GM19467 (cell line): ENCODE measurements around the gene NDRG2.
"Not testable (repeated sequence)": the region's sequence is repeated elsewhere in the genome, so short reads cannot be mapped to it uniquely, and the experiment has no call there.

Source experiments
- ATAC-seq: cut with Tn5 transposase; IDR thresholded peaks from one replicate; pipeline ENCODE4 v1.9.1; 2021; ENCODE audit warnings: mild to moderate bottlenecking, moderate library complexity; ENCODE audit not compliant: unreplicated experiment

Gene NDRG2

DNA sequence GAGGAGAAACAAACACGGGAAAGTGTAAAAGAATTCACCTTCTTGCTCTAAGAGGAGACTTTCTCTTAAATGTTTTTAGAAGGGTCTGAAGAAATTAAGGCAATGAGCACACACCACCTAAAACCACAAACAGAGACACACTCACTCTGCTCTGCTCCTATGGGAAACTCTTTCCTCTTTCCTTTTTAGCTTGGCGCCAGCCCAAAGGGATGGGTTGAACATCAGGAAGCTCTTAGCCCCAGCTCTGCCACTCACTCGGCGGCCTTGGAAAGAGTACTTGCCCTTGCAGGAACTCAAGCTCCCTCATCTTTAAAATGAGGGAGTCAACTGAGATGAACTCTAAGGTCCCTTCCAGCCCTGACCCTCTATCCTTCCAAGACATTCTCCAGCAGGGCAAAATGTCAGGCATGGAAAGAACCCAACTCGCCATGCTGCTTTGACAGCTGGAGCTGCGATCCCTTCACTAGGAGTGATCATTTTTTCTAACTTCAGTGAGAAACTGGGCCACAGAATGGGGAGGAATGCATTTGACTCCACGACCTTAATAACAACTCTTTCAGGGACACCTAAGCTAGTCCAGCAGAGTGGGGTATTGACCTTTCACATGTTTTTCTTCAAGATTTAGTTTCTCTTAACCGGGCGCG, 31.8 kb upstream of the NDRG2 start:
- no peak for ATAC-seq

- no peak for ATAC-seq
Measured at GRCh38 chr14:21055432-21056117, 30.7 kb upstream of the NDRG2 start.

DNA sequence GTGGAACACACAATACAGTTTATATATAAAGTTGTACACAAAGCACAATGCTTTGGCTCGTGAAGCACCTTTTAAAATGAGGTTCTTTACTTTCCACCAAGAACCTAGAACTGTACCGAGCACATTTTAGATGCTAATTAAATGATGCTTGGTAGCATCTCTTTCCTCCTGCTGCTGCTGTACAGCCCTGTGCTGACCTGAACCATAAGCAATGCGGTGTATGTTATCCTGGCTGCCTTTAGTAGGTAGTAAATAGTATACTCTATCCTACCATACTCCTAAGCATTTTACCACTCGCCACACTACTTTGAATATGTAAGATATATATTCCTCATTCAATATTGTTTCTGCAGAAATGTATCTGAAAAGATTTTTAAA, 29.9 kb upstream of the NDRG2 start:
- no peak for ATAC-seq

GRCh38 chr14:21054123-21054767, 29.4 kb upstream of the NDRG2 start:
- ATAC-seq: no peak

- ATAC-seq: no peak
Measured at GRCh38 chr14:21053184-21054122, 28.6 kb upstream of the NDRG2 start.

DNA sequence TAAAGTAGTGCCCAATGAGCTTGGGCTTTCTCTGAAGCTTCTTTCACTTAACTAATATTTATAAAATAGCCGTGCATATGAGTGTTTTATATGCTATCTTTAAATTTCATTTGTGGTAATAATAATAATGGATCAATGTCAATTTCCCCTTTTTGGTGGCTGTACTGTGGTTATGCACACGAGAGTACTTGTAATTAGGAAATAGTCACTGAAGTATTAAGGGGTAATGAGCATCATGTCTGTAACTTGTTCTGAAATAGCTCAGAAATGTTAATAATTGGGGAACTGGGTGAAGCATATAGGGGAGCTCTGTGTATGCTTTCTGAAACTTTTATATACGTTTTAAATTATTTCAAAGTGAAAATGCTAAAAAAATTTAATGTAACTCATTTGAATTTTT, 25.7 kb upstream of the NDRG2 start:
- no peak for ATAC-seq

GRCh38 chr14:21049271-21049673, 24.4 kb upstream of the NDRG2 start:
- ATAC-seq: no peak

DNA sequence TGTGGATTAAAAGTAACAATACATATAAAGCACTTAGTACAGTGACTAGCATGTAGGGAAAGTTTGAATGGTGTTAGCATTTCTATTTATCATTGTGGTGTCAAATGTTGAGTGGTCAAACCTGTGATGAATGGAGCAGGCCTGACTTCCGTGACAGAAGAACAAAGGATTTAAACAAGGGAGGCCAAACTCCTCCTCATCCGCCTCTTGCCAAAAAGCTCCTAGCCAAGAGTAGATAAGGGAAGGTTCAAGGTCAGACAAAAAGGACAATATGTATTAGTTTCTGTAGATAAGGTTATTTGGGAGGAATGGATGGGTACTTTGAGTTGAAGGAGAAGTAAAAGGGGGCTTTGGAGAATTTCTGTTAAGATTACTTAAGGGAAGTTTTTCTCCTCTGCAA, 23.8 kb upstream of the NDRG2 start:
- ATAC-seq: no peak

GRCh38 chr14:21047378-21047781, 22.5 kb upstream of the NDRG2 start:
- ATAC-seq: no peak

GRCh38 chr14:21043974-21044618, 19.2 kb upstream of the NDRG2 start:
- ATAC-seq: no peak

DNA sequence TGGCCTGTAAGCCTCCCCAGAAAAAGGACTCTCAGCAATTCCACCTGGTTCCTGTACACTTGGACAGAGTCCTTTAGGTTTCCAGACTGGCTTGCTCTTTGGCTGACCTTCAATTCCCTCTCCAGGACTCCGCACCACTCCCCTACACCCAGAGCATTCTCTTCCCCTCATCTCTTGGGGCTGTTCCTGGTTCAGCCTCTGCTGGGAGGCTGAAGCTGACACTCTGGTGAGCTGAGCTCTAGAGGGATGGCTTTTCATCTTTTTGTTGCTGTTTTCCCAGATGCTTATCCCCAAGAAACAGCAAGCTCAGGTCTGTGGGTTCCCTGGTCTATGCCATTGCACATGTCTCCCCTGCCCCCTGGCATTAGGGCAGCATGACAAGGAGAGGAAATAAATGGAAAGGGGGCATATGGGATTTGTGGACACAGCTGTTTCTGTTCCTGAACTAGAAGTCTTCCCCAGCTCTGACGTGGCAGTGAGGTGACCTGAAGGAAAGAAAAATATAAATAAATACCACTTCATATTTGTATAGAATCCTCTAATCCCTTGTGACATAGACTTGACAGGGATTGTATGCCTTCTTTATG, 18.6 kb upstream of the NDRG2 start:
- no peak for ATAC-seq

- ATAC-seq: no peak
Measured at GRCh38 chr14:21042918-21043317, 18.1 kb upstream of the NDRG2 start.

- ATAC-seq: no peak
Measured at GRCh38 chr14:21041676-21042433, 17.0 kb upstream of the NDRG2 start, which contains the start of gene RNASE7. RNASE7 (plus strand) TSS chr14:21042362; CDS start chr14:21042993, 631 bp downstream.

GRCh38 chr14:21040941-21041340, 16.1 kb upstream of the NDRG2 start:
- ATAC-seq: not testable (repeated sequence)

- ATAC-seq: no peak
Measured at GRCh38 chr14:21040370-21040925, 15.6 kb upstream of the NDRG2 start.

DNA sequence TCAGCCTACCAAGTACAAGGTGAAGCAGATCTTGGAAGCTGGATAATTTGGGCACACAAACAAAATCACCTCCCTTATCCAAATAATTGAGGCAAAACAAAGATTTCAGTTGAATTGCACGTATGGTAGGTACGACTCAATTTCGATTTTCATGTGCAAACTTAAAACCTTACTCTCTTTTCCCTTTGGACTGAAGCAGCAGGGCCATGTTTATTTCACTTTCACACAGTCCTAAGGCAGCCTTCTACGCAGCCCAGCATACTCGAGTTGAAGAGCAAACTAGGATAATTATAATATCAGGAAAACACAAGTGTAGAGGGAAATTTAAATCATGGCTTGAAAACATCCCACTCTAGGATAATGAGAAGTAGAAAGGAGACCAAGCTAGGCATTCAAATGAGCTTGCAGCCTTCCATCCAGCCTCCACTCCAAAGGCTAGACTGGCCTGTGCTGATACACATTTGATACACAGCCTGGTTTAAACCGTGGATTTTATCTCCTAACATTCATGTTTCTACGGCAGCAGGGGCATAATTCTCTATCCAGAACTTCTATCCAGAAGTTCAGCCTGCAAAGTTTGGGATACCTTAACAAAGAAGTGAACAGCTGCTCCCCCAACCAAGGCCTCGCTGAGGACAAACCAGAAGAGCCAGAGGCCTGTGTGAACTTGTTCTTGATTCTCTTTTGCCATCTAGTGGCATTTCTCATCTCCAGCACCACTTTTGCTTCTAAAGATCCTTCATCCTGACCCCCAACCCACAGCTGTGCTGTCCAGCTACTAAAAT, 14.9 kb upstream of the NDRG2 start:
- ATAC-seq: no peak

DNA sequence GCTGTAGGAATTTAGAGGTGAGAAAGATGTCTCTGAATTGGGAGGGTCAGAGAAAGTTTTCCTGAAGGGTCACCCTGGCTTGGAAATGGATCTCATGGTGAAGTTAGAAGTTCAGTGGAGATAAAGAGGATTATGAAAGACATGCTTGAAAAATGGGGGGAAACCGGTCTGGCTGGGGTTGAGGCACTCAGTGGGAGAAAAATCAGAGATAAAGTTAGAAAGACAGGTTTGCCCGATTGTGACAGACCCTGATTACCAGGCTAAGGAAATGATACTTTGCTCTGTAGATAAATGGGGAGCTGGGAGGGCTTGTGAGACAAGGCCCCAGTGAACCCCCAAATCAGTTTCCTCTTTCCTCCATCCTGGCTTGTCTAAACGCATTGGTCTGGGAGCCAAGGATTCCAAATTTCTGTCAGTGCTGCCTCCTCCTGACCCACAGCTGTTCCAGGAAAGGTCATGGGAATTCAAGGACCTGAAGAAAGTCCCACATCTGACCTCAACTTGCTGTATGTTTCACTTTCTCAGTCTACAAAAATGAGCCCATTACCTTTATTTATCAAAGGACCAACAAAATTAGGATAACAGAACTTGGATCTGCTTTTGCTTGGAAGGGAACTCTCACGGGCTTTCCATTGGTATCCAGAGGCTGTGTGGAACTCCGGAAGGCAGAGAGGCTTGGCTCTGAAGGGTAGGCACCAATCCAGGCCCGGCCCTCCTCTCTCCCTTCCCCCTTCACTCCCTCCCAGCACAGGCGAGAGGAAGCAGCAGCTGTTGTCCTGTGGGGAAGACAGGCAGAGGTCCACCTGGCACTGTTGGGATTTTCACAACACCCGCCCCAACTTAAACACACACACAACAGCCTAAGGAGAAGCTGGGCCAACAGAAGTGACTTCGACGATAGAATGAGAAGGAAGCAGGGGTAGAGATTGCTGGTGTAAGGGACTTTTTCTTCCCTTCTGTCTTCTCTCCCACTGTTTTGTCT, 13.9 kb upstream of the NDRG2 start:
- ATAC-seq: no peak
